ENCODE data around the gene SEMA4C.
"Not testable (repeated sequence)": the region's sequence is repeated elsewhere in the genome, so short reads cannot be mapped to it uniquely, and the experiment has no call there.

The SEMA4C gene

GRCh38 chr2:96898641-96899412 is 28.9 kb upstream of the SEMA4C start:
- DNase-seq: no peak

DNA sequence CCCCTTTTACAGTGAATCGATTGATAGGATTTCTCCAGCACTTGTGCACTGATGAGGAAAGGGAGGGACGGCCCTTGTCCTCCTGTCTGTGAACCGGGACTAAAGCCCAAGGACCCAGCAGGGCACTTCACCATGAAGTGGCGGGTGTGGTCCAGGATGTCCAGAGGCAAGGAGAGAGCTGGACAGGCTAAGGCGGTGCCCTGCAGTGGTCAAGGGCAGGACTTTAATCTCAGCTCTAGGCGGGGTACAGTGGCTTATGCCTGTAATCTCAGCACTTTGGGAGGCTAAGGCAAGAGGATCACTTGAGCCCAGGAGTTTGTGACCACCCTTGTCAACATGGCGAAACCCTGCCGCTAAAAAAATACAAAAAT is 28.2 kb upstream of the SEMA4C start:
- DNase-seq: no peak
- intact Hi-C loops (cut with DNase I): no loop called here

More at GRCh38 chr2:96898641-96899412, 28.9 kb upstream of the SEMA4C start:
- intact Hi-C loops (cut with DNase I): no loop called here

GRCh38 chr2:96897491-96898134 is 27.7 kb upstream of the SEMA4C start:
- intact Hi-C loops (cut with DNase I): no loop called here
- DNase-seq: peak in 1 of 10 donors; percentile 77

- DNase-seq: no peak
Measured at GRCh38 chr2:96895746-96896651, 26.1 kb upstream of the SEMA4C start.

GRCh38 chr2:96895032-96895745 is 25.3 kb upstream of the SEMA4C start:
- intact Hi-C loops (cut with DNase I): no loop called here
- peak in 2 of 10 donors; percentile 53 to 82 for DNase-seq

More at GRCh38 chr2:96895746-96896651, 26.1 kb upstream of the SEMA4C start:
- intact Hi-C loops (cut with DNase I): no loop called here

DNA sequence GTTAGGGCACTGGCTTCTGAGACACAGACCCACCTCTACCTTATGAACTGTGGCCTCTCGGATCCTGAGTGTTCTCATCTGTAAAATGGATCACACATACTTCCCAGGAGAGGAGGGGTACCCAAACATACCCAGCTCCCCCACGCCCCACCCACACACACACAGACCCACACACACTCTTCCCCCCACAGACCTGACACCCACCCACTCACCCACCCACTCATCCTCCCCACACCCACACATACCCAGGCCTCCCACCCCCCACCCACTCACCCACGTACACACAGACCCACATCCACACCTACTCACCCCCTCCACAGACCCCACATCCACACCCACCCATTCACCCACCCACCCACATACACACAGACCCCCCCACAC is 24.3 kb upstream of the SEMA4C start:
- no peak for DNase-seq
- intact Hi-C loops (cut with DNase I): no loop called here

DNA sequence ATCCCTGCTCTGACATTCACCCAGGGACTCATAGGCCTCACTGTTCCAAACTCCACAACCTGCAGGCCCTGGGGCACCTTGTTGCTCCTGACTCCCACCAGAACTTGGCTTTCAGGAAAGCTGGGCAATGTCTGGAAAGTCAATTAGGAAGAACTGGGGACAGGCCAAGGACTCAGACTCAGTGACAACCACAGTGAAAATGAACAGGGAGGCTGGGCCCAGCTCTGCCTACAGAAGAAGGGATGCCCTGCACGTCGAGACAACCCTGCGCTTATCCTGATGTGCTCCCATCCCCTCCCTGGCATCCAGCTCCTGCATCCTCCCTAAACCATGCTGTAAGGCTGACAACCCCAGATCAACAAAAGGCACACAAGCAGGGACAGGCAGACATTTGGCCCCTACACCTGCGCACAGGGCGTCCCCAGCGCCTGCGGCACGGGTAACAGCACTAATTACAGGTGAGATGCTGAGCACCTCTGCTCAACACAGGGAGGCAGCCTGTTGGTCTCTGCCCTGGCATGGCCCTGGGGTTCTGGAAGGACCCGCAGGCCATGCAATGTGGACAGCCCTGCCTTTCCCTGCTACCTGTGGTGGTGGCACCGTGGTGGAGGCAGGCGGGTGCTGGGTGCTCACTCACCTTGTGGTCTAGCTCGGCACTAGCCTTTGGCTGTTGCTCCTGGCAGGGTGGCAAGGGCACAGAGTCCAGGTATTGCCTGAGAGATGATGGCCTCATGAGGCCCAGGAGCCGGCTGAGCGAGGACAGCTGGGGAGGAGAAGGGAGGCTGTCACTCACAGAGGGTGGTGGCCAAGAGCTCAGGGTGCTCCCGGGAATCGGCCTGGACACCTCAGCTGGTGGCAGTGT is 23.6 kb upstream of the SEMA4C start:
- intact Hi-C loops (cut with DNase I): no loop called here
- peak in 1 of 10 donors; percentile 76 for DNase-seq

GRCh38 chr2:96891591-96892333 is 21.9 kb upstream of the SEMA4C start:
- DNase-seq: peak in 1 of 10 donors; percentile 77
- intact Hi-C loops (cut with DNase I): no loop called here

DNA sequence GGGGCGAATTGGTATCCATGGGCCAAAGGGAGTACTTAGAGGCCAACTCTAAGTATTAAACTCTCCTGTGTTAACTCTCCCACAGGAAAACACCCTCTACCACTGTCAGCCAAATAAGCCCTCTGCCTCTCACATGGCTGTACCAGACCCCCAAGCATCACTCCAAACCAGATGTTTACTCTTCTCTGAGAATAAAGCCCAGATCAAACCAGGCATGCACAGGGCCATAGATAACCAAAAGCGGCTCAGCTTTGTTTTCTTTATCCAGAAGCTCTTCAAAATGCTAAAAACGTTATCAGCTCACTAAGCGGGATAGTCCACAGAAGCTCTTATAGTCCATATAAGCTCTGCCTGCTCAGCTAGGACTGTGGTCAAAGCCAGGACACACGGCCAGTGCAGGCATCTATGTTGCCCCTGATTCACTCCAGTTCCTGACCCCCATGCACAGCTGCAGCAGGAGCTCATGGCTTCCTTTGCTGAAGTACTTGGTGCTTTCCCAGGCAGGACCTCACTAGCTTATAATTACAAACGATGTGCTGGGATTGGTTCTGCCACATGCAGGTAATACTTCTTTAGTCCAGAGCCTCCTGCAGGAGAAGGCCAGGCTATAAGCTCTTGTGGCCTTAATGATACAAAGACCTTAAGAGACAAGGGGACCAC is 21.0 kb upstream of the SEMA4C start:
- intact Hi-C loops (cut with DNase I): no loop called here
- no peak for DNase-seq

- intact Hi-C loops (cut with DNase I): no loop called here
- DNase-seq: no peak
Measured at GRCh38 chr2:96890252-96890651, 20.4 kb upstream of the SEMA4C start.

- intact Hi-C loops (cut with DNase I): not testable (repeated sequence)
Measured at GRCh38 chr2:96889502-96889901, 19.6 kb upstream of the SEMA4C start.

DNA sequence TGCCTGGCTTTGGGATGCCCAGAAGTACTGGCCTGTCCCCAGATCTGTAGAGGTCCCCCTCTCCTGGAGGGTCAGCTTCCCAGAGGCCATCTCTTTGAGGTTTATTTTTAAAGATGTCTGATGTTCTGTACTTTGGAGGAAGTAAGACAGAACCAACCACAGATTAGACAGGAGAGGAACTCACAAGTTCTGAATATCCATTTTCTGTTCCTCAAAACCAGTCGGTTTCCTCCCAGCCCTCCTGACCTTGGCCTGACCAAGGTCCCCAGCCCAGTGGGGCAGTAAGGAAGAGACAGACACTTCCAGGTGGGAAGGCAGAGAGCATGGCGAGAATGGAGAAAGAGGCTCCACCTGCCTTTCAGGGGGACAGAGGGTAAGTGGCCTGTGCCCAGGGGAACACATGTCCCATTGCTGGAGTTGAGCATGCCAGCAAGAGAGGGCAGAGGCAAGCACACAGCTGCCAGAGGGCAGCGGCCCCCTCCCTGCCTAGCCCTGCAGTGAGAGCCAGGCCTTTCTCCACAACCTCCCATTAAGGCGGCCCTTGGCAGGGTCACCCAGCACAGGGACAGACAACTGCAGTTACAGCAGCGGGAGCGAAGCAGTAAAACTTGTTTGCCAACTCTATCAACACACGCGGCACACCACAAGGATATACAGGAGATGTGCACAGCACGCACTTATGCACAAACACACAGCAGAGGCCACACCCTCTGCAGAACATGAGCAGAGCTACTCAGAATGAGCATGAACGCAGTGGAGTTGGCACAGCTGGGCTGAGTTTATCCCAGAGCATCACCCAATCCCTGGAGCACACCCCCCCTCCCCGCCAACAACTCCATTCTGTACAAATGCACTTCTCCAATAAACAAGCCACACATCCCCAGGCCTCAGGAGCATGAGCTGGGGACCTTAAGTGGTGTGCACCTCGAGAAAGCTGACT is 18.5 kb upstream of the SEMA4C start:
- peak in 8 of 10 donors; percentile 50 to 96 (median 64) for DNase-seq
- intact Hi-C loops (cut with DNase I): no loop called here

More at GRCh38 chr2:96889502-96889901, 19.6 kb upstream of the SEMA4C start:
- not testable (repeated sequence) for DNase-seq

GRCh38 chr2:96887493-96888012 is 17.7 kb upstream of the SEMA4C start:
- intact Hi-C loops (cut with DNase I): no loop called here
- peak in 8 of 10 donors; percentile 34 to 94 (median 64) for DNase-seq

DNA sequence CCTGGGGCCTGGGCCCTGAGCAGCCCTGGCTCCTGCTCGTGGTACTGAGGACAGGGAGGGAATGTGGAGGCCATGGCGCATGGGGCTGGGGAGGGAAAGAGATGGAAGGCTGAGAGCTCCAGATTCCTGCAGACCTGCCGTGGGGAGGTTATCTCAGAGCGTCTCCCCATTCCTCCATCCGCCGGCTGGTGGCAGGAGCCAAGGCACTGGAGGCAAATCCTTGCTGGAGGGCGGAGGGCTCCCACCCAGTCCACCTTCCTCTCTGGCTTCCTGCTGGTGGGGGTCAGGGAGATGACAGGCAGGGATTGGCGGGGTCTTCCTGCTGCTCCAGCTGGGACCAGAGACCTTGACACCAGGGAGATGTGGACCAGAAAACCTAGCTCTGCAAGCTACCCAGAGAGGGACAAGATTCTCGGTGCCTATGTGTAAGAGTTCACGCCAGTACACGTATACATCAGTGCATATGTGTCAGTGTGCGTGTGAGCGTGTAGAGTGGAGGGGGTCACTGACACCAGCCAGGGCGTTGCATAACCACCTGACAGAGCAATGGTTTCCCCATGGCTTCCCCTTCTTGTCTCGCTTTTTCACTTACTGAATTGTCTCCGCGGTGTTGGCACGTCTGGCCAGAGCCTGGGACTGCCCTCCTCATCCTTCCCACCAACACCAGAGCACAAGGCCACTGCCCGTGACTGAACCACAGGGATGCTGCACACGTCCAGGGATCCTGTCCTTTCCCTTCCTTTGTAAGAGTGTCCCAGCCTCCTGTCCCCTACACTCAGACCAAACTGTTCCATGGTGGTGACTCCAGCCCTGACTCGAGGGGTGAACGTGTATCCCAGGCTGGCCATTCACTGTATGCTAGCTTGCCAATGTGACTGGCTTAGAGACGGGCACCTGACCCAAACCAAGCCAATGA is 15.8 kb upstream of the SEMA4C start:
- intact Hi-C loops (cut with DNase I): no loop called here
- no peak for DNase-seq

- intact Hi-C loops (cut with DNase I): no loop called here
- no peak for DNase-seq
Measured at GRCh38 chr2:96884299-96885094, 14.6 kb upstream of the SEMA4C start.
